Esophagus squamous epithelium (tissue), 4 donors: ENCODE data around the gene MRPL37.

Experiments used
- CTCF ChIP-seq, 6 experiments: fragments of 450-650 bp in 4 of 6; fragments of 200-600 bp in 2 of 6; sonication (generic) in 2 of 6; IDR thresholded peaks; one replicate each; pipeline ENCODE4 v1.5.1; 2016 to 2019; ENCODE audit warnings: antibody characterized with exemption in 6 of 6, mild to moderate bottlenecking in 4 of 6, moderate library complexity in 4 of 6
- POLR2A ChIP-seq, 4 donors: fragments of 450-650 bp; IDR thresholded peaks; one replicate each; pipeline ENCODE4 v1.6.1; 2017; ENCODE audit warnings: antibody characterized with exemption in 4 of 4, mild to moderate bottlenecking in 4 of 4, moderate library complexity in 3 of 4

- TF ChIP-seq CTCF (IDR thresholded peaks at IDR 0.05) (no peak), POLR2A (IDR thresholded peaks at IDR 0.05) (no peak)
These were observed 39.0 kb downstream of the MRPL37 start for GRCh38 chr1:54239035-54239383.
